ENCODE results near the gene MGAT4A.

GRCh38 chr2:98738304-98738703 is 7.4 kb upstream of the MGAT4A start:
- TF ChIP-seq TOX (CRISPR knock-in tag; IDR thresholded peaks at IDR 0.05; ENCODE audit: borderline replicate concordance), result no peak
- TF ChIP-seq PATZ1 (CRISPR knock-in tag; IDR thresholded peaks at IDR 0.05; ENCODE audit: borderline replicate concordance), result no peak
- no peak for TF ChIP-seq PPARA (CRISPR knock-in tag; IDR thresholded peaks at IDR 0.05; ENCODE audit: borderline replicate concordance)
- TF ChIP-seq GLIS3 (CRISPR knock-in tag; IDR thresholded peaks at IDR 0.05), result no peak
- no peak for TF ChIP-seq ZFP3 (CRISPR knock-in tag; IDR thresholded peaks at IDR 0.05)
- no peak for TF ChIP-seq ZNF70 (CRISPR knock-in tag; IDR thresholded peaks at IDR 0.05)
- TF ChIP-seq, protein P1, sequence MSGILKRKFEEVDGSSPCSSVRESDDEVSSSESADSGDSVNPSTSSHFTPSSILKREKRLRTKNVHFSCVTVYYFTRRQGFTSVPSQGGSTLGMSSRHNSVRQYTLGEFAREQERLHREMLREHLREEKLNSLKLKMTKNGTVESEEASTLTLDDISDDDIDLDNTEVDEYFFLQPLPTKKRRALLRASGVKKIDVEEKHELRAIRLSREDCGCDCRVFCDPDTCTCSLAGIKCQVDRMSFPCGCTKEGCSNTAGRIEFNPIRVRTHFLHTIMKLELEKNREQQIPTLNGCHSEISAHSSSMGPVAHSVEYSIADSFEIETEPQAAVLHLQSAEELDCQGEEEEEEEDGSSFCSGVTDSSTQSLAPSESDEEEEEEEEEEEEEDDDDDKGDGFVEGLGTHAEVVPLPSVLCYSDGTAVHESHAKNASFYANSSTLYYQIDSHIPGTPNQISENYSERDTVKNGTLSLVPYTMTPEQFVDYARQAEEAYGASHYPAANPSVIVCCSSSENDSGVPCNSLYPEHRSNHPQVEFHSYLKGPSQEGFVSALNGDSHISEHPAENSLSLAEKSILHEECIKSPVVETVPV (CRISPR knock-in tag; IDR thresholded peaks at IDR 0.05), result no peak
- TF ChIP-seq ISL1 (CRISPR knock-in tag; IDR thresholded peaks at IDR 0.05), result no peak
- no peak for TF ChIP-seq ARNTL (CRISPR knock-in tag; IDR thresholded peaks at IDR 0.05; ENCODE audit: borderline replicate concordance, low read depth)
